Measurements from ENCODE around the gene GLMP. TPM values are rescaled to one million over a fixed set of nuclear protein-coding genes. Genes with fewer than 3 reads are reported as not detected.
A peak's percentile ranks its signal among the peaks of the same experiment; 100 is the strongest.

GLMP gene
- total and polyA plus RNA-seq, 2 of the 13 experiments (the other 11 are each of a cell fraction or from before 2014, with no cell fraction given): 44.6 to 75.8 TPM

DNA sequence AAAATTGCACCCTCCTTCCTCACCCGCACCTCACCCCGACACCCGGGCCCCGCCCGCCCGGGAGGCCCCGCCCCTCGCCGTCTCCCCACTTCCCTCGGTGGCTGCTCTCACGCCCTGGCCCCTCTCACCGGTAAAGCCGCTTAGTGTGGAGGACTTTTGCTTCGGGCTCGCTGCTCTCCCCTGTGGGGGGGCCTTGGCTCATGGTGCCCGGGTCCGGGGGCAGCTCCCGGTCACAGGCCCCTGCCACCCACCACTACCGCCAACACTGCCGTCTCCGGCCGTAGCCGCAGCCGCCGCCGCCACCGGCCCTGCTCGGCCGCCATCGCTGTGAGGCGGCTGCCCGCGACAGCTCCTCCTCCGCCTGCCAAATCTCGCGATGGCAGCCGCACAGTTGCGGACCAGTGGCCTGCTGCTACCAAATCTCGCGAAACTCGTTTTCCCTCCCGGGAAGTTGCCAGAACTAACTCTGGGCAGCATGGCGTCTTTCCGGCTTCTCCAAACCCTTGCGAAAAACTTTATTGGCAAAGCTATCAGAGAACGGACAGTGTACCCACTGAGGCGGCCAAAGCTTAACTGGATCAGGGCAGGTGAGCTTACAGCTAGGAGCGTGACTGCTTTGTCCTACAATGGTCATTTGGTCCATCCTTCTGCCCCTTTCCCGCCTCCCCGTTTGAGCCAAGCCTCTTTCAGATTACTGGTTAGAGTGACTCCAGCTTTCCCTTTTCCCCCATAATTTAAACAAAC is 12.8 kb downstream of the GLMP start, which contains the start of gene SMG5 (continued):
- TF ChIP-seq, protein P1, sequence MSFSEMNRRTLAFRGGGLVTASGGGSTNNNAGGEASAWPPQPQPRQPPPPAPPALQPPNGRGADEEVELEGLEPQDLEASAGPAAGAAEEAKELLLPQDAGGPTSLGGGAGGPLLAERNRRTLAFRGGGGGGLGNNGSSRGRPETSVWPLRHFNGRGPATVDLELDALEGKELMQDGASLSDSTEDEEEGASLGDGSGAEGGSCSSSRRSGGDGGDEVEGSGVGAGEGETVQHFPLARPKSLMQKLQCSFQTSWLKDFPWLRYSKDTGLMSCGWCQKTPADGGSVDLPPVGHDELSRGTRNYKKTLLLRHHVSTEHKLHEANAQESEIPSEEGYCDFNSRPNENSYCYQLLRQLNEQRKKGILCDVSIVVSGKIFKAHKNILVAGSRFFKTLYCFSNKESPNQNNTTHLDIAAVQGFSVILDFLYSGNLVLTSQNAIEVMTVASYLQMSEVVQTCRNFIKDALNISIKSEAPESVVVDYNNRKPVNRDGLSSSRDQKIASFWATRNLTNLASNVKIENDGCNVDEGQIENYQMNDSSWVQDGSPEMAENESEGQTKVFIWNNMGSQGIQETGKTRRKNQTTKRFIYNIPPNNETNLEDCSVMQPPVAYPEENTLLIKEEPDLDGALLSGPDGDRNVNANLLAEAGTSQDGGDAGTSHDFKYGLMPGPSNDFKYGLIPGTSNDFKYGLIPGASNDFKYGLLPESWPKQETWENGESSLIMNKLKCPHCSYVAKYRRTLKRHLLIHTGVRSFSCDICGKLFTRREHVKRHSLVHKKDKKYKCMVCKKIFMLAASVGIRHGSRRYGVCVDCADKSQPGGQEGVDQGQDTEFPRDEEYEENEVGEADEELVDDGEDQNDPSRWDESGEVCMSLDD (CRISPR knock-in tag; IDR thresholded peaks at IDR 0.05; ENCODE audit: borderline replicate concordance): peak; percentile 20; the same call in 1 of the 2 replicates
- TF ChIP-seq, protein P2, sequence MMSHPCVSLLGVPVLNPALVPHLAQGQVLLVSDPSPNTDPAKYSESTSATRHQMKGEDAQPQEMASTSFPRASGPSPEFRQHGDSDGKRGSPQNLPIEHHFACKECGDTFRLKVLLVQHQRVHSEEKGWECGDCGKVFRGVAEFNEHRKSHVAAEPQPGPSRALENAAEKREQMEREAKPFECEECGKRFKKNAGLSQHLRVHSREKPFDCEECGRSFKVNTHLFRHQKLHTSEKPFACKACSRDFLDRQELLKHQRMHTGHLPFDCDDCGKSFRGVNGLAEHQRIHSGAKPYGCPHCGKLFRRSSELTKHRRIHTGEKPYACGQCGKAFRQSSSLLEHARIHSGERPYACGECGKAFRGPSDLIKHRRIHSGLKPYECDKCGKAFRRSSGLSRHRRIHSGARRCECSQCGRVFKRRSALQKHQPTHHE (CRISPR knock-in tag; IDR thresholded peaks at IDR 0.05; ENCODE audit: borderline replicate concordance): peak; percentile 66; the same call in 1 of the 2 replicates
- TF ChIP-seq KLF11 (CRISPR knock-in tag; IDR thresholded peaks at IDR 0.05) (no peak), SMC3 (IDR thresholded peaks at IDR 0.05; ENCODE audit: low read length) (no peak), ELF4 (CRISPR knock-in tag; IDR thresholded peaks at IDR 0.05; ENCODE audit: borderline replicate concordance) (peak; percentile 62; the same call in 1 of the 2 replicates), BCL6 (CRISPR knock-in tag; IDR thresholded peaks at IDR 0.05) (peak; percentile 42; the same call in 1 of the 2 replicates), RBAK (CRISPR knock-in tag; IDR thresholded peaks at IDR 0.05) (no peak), AKAP8 (CRISPR knock-in tag; IDR thresholded peaks at IDR 0.05) (0 out of 2 replicates have a peak, but pooled peaks have one; percentile 77), ZNF3 (CRISPR knock-in tag; IDR thresholded peaks at IDR 0.05) (no peak), ZNF652 (CRISPR knock-in tag; IDR thresholded peaks at IDR 0.05; ENCODE audit: borderline replicate concordance, low read depth) (peak; percentile 40; the same call in 1 of the 2 replicates), SP140L (CRISPR knock-in tag; IDR thresholded peaks at IDR 0.05; ENCODE audit: borderline replicate concordance) (no peak), PAF1 (CRISPR knock-in tag; IDR thresholded peaks at IDR 0.05) (no peak), TBX3 (IDR thresholded peaks at IDR 0.05; ENCODE audit: borderline replicate concordance) (no peak), RAD51 (IDR thresholded peaks at IDR 0.05; ENCODE audit: borderline replicate concordance) (no peak), ZNF30 (CRISPR knock-in tag; IDR thresholded peaks at IDR 0.05) (no peak)
- TF ChIP-seq, protein P3, sequence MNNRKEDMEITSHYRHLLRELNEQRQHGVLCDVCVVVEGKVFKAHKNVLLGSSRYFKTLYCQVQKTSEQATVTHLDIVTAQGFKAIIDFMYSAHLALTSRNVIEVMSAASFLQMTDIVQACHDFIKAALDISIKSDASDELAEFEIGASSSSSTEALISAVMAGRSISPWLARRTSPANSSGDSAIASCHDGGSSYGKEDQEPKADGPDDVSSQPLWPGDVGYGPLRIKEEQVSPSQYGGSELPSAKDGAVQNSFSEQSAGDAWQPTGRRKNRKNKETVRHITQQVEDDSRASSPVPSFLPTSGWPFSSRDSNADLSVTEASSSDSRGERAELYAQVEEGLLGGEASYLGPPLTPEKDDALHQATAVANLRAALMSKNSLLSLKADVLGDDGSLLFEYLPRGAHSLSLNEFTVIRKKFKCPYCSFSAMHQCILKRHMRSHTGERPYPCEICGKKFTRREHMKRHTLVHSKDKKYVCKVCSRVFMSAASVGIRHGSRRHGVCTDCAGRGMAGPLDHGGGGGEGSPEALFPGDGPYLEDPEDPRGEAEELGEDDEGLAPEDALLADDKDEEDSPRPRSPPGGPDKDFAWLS (CRISPR knock-in tag; IDR thresholded peaks at IDR 0.05; ENCODE audit: borderline replicate concordance): no peak
- TF ChIP-seq, protein P4, sequence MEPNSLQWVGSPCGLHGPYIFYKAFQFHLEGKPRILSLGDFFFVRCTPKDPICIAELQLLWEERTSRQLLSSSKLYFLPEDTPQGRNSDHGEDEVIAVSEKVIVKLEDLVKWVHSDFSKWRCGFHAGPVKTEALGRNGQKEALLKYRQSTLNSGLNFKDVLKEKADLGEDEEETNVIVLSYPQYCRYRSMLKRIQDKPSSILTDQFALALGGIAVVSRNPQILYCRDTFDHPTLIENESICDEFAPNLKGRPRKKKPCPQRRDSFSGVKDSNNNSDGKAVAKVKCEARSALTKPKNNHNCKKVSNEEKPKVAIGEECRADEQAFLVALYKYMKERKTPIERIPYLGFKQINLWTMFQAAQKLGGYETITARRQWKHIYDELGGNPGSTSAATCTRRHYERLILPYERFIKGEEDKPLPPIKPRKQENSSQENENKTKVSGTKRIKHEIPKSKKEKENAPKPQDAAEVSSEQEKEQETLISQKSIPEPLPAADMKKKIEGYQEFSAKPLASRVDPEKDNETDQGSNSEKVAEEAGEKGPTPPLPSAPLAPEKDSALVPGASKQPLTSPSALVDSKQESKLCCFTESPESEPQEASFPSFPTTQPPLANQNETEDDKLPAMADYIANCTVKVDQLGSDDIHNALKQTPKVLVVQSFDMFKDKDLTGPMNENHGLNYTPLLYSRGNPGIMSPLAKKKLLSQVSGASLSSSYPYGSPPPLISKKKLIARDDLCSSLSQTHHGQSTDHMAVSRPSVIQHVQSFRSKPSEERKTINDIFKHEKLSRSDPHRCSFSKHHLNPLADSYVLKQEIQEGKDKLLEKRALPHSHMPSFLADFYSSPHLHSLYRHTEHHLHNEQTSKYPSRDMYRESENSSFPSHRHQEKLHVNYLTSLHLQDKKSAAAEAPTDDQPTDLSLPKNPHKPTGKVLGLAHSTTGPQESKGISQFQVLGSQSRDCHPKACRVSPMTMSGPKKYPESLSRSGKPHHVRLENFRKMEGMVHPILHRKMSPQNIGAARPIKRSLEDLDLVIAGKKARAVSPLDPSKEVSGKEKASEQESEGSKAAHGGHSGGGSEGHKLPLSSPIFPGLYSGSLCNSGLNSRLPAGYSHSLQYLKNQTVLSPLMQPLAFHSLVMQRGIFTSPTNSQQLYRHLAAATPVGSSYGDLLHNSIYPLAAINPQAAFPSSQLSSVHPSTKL (CRISPR knock-in tag; IDR thresholded peaks at IDR 0.05): peak; percentile 47
- TF ChIP-seq, protein P5, sequence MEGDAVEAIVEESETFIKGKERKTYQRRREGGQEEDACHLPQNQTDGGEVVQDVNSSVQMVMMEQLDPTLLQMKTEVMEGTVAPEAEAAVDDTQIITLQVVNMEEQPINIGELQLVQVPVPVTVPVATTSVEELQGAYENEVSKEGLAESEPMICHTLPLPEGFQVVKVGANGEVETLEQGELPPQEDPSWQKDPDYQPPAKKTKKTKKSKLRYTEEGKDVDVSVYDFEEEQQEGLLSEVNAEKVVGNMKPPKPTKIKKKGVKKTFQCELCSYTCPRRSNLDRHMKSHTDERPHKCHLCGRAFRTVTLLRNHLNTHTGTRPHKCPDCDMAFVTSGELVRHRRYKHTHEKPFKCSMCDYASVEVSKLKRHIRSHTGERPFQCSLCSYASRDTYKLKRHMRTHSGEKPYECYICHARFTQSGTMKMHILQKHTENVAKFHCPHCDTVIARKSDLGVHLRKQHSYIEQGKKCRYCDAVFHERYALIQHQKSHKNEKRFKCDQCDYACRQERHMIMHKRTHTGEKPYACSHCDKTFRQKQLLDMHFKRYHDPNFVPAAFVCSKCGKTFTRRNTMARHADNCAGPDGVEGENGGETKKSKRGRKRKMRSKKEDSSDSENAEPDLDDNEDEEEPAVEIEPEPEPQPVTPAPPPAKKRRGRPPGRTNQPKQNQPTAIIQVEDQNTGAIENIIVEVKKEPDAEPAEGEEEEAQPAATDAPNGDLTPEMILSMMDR (CRISPR knock-in tag; IDR thresholded peaks at IDR 0.05): no peak
